Fibroblast of skin of back (primary cell): ENCODE data around the gene ATP9A.
"Not testable (repeated sequence)": the region's sequence is repeated elsewhere in the genome, so short reads cannot be mapped to it uniquely, and the experiment has no call there.

ENCODE experiments used
- DNase-seq: peaks from one replicate; pipeline ENCODE4 v3.0.0-alpha.2; 2013

ATP9A gene

GRCh38 chr20:51569815-51570738 is 198.1 kb downstream of the ATP9A start:
- DNase-seq = peak; percentile 57

DNA sequence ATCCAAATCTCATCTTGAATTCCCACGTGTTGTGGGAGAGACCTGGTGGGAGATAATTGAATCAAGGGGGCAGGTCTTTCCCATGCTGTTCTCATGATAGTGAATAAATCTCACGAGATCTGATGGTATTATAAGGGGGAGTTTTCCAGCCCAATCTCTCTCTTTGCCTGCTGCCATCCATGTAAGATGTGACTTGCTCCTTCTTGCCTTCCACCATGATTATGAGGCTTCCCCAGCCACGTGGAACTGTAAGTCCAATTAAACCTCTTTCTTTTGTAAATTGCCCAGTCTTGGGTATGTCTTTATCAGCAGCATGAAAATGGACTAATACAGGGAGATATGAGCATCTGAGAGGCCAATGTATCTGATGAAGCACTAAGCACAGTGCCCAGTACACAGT is 199.7 kb downstream of the ATP9A start:
- not testable (repeated sequence) for DNase-seq

DNA sequence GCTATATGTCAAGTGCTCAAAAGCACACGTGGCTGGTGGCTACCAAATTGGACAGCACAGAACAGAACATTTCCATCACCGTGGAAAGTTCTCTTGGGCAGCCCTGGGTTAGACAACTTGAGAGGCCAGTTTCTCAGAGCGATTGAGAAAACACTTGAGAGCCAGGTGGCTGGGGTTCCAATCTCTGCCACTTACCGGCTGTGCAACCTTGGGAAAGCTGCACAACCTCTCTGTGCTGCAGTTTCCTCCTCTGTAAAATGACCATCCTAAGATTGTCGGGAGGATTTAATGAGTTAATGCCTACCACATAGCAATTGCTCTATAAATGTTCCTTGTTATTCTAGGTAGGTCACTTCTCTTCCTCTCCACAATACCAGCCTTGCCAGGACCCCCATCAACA is 200.6 kb downstream of the ATP9A start:
- no peak for DNase-seq

DNA sequence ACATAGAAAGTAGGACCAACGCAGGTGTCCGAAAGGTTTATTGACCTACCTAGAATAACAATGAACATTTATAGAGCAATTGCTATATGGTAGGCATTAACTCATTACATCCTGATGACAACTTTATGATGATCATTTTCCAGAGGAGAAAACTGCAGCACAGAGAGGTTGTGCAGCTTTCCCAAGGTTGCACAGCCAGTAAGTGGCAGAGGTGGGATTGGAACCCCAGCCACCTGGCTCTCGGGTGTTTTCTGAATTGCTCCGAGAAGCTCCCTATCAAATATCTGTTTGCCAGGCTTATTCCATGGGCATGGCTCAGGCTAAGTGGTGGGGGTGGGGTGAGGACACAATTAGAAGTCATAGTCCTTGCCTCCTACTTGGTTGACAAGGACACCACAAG is 201.6 kb downstream of the ATP9A start:
- no peak for DNase-seq

- peak; percentile 44 for DNase-seq
These were observed 202.7 kb downstream of the ATP9A start for GRCh38 chr20:51565298-51566144.

GRCh38 chr20:51563486-51564332 is 204.5 kb downstream of the ATP9A start:
- peak; percentile 83 for DNase-seq

DNA sequence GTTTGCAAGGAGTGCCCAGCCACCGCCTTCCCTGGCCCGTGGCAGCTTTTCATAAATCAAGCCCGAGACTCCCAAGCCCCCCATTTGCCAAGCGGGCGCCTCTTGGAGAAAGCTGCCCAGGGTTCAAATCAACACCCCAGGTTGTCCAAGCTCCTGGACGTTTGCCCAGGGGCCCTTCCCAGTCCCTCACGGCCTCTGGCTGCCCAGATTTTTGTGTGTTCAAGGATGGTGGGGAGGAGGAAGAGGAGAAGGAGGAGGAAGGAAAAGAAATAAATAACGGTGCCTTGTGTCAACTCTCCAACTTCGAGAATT is 205.1 kb downstream of the ATP9A start:
- no peak for DNase-seq

DNA sequence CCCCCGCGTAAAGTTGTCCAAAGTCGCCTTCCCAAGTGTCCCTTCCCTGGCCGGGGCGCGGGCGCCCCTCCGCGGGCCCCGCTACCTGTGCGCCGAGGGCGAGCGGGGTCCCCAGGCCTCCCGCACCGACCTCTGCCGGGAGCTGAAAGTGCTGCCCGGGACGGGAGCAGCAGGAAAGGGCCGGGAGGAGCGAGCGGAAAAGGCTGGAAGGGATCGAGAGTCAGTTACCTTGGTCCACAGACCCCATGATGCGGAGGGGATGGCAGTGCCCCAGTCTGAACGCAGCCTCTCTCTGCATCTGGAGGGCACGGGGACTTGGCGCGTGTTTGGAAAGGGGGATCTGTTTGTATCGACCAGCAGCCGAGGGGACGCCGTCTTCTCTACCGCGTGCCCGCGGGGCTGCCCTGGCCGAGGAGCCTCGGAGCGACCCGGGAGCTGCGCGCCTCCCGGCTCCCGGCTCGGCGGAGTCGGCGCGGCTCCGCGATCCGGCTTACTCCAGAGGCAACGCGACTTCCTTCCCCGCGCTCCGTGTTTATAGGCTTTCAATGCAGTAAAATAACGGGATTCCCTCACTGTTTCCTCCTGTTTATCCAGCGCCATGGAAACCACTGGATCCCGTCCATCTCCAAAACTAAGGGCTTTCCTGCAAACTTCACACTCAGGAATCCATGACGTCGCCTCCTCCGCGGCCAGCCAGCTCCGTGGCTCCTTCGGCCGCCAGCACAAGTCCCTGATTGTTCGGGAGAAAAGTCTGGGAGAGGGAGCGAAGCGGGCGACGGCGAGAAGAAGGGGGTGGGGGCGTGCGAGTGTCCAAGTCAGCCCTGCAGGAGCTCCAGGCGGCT is 205.6 kb downstream of the ATP9A start:
- peak; percentile 95 for DNase-seq

DNA sequence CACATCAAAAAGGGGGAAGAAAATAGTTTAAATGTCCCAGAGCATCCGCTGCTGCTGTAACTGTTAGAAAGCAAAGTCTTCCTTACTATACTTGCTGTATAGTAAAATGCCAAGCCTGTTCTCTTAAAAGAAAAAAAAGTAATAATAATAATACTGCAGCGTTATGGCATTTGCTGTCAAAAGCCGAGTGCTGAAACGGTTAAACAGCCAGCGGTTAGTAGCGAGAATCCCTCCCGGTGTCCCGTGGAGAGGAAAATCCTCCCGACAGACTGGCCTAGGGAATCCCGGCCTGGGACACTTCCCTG is 206.2 kb downstream of the ATP9A start:
- peak; percentile 52 for DNase-seq

GRCh38 chr20:51560550-51561307 is 207.5 kb downstream of the ATP9A start:
- no peak for DNase-seq

DNA sequence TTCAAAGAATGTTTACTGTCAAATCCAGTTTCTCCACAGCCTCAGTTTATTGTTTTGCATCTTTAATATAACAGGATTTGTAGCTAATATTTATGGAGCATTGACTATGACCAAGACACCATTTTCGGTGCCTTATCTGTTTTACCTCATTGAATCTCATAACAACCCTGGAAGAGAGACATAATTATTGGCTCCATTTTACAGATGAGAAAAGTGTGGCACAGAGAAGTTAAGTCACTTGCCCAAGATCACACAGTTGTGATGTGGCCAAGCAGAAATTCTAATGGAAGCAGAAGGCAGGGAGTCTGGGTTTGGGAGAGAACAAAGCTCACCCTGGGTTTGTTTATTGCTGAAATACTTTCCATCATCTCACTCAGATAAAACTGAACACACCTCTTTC is 208.1 kb downstream of the ATP9A start:
- no peak for DNase-seq

- peak; percentile 77 for DNase-seq
These were observed 213.5 kb downstream of the ATP9A start for GRCh38 chr20:51554538-51555165.

DNA sequence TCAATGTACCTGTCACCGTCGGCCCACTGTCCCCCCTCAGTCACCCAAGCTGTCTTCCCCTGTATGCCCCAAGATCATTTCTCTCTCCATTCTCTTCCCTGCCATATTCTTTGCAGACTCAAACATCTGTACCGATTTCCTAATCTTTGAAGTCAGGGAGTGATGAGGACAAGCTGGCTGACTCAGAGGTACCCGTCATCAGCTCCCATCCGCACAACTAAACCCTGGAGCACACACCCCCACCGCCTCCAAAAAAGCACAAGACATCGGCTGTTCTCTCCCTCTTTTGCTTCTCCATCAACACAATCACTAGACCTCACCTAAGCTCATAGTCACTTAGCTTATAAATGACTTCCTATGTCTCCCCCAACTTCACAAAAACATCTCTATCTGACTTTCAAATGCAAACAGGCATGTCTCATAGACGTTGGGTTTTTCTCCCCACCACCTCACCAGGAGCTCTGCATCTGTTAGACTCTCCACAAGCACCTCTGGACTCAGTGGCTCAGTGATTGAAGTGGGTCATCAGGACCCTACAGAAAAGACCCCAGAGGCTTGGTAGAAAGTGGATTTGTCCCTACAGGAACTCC is 214.2 kb downstream of the ATP9A start:
- DNase-seq = no peak

GRCh38 chr20:51551186-51551585 is 217.0 kb downstream of the ATP9A start:
- DNase-seq = no peak

DNA sequence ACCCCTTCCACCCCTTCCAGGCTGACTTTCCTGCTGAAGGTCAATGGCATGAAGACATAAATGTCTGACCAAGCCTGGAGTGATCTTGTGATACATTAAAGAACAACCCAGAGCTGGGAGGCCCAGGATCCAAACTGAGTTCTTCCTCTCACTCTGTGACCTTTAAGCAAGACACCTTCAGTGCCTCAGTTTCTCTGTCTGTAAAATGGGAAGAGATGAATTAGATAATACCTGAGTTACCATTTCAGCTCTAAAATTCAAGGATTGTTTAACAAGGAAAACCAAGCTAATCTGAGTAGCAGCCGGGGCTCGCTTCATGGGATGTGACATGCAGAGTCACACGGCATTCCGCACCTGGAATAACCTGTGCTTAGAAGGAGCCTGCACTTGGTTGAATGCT is 218.7 kb downstream of the ATP9A start:
- DNase-seq = no peak

DNA sequence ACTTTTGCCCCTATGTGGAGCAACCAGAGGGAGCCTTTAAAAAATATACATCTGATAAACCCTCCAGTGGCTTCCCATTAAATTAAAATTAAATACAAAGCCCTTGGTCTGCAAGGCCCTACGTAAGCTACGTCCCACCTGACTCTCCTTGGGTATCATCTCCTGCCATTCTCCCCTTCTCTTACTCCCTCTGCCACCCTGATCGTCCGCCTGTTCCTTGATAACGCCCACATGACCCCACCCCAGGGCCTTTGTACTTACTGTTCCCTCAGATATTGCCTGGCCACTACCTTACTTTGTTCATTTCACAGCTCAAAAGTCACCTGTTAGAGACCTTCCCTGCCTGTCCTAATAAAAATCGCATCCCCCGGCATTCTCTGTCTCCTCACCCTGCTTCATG is 220.2 kb downstream of the ATP9A start:
- no peak for DNase-seq
